Measurements from ENCODE around the gene AKR7A3. TPM values are rescaled to one million over a fixed set of nuclear protein-coding genes. Genes with fewer than 3 reads are reported as not detected.

Gene AKR7A3
- polyA plus RNA-seq, 1 of the 3 experiments (the other 2 are of a cell fraction) = 0.38 TPM

GRCh38 chr1:19327736-19328135, 39.2 kb upstream of the AKR7A3 start:
- 100% methylated on average over 4 of the region's 9 CpGs for WGBS (ENCODE audit: low lambda C conversion rate)
- no peaks in the 10 kb centered on the region for H3K9me3 ChIP-seq
- H3K36me3 ChIP-seq (replicated peaks in 1 of 2; ENCODE audit: control insufficient read depth in 1 of 2, insufficient read depth in 2 of 2, low read length in 1 of 2) = peaks cover 0 to 10% of the 10 kb centered on the region in 2 experiments
- no peak for DNase-seq
- no peak overlapping the region for H2AFZ ChIP-seq (ENCODE audit: low read depth)
- ChIA-PET CTCF (interaction anchor here (1.2 to 2.0 kb wide), 2 partner anchors 13 to 17 kb away, joined by 3 to 7 read pairs; no protein-coding TSS in a partner anchor), POLR2A (interaction anchor here (1.6 kb wide), 1 partner anchor 16 kb away, joined by 4 read pairs; the partner anchor contains the start of genes AKR7A2 and SLC66A1)
- no peaks in the 10 kb centered on the region for H3K9me2 ChIP-seq
- H3F3A ChIP-seq (replicated peaks; ENCODE audit: insufficient read depth) = no peaks in the 10 kb centered on the region
- H3K4me3 ChIP-seq (ENCODE audit: low read depth in 2 of 2, low read length in 1 of 2) = no peak overlapping the region
- no peaks in the 10 kb centered on the region for H3K79me2 ChIP-seq (ENCODE audit: insufficient read depth)
- no peak overlapping the region for H3K4me2 ChIP-seq
- peaks cover 0 to 4% of the 10 kb centered on the region in 2 experiments; a peak in 1 of 4 replicates for H3K4me1 ChIP-seq (ENCODE audit: control insufficient read depth in 1 of 2, insufficient read depth in 2 of 2, low read depth in 1 of 2, low read length in 1 of 2)
- H4K20me1 ChIP-seq (ENCODE audit: insufficient read depth) = no peaks in the 10 kb centered on the region
- no peak overlapping the region for H3K27ac ChIP-seq (ENCODE audit: low read depth in 2 of 2, low read length in 1 of 2)
- H3K9ac ChIP-seq = no peak overlapping the region
- no peaks in the 10 kb centered on the region for H3K27me3 ChIP-seq (ENCODE audit: insufficient read depth)
- no peak for TF ChIP-seq CHD2 (IDR thresholded peaks at IDR 0.05; ENCODE audit: low read length, partially characterized antibody)
- no peak for TF ChIP-seq ELF1 (IDR thresholded peaks at IDR 0.05)
- TF ChIP-seq TAF1 (IDR thresholded peaks at IDR 0.05; ENCODE audit: borderline replicate concordance, low read depth, low read length) = no peak
- TF ChIP-seq CTCF (IDR thresholded peaks at IDR 0.05) = no peak
- no peak for TF ChIP-seq FOXJ3 (CRISPR knock-in tag; IDR thresholded peaks at IDR 0.05)
- no peak for TF ChIP-seq SIN3A (IDR thresholded peaks at IDR 0.05; ENCODE audit: borderline replicate concordance, low read depth, low read length)

GRCh38 chr1:19327301-19327700, 38.7 kb upstream of the AKR7A3 start:
- no peaks in the 10 kb centered on the region for H3K27me3 ChIP-seq (ENCODE audit: insufficient read depth)
- no peaks in the 10 kb centered on the region for H3K9me3 ChIP-seq
- WGBS (ENCODE audit: low lambda C conversion rate) = 82% methylated on average over 9 of the region's 16 CpGs
- H3F3A ChIP-seq (replicated peaks; ENCODE audit: insufficient read depth) = no peaks in the 10 kb centered on the region
- no peak overlapping the region for H3K4me3 ChIP-seq (ENCODE audit: low read depth in 2 of 2, low read length in 1 of 2)
- H3K4me2 ChIP-seq = no peak overlapping the region
- CTCF ChIA-PET = interaction anchor here (2.0 kb wide), 1 partner anchor 14 kb away, joined by 7 read pairs; no protein-coding TSS in a partner anchor
- H4K20me1 ChIP-seq (ENCODE audit: insufficient read depth) = no peaks in the 10 kb centered on the region
- H2AFZ ChIP-seq (ENCODE audit: low read depth) = no peak overlapping the region
- TF ChIP-seq ZBTB33 (IDR thresholded peaks at IDR 0.05; ENCODE audit: borderline replicate concordance, low read depth) (no peak), MEF2A (IDR thresholded peaks at IDR 0.05; ENCODE audit: borderline replicate concordance, low read depth) (no peak)
- H3K9ac ChIP-seq = no peak overlapping the region
- POLR2A ChIA-PET = interaction anchor here (1.6 kb wide), 1 partner anchor 15 kb away, joined by 4 read pairs; the partner anchor contains the start of genes AKR7A2 and SLC66A1
- peaks cover 0 to 10% of the 10 kb centered on the region in 2 experiments for H3K36me3 ChIP-seq (replicated peaks in 1 of 2; ENCODE audit: control insufficient read depth in 1 of 2, insufficient read depth in 2 of 2, low read length in 1 of 2)
- H3K9me2 ChIP-seq = no peaks in the 10 kb centered on the region
- H3K79me2 ChIP-seq (ENCODE audit: insufficient read depth) = no peaks in the 10 kb centered on the region
- H3K4me1 ChIP-seq (ENCODE audit: control insufficient read depth in 1 of 2, insufficient read depth in 2 of 2, low read depth in 1 of 2, low read length in 1 of 2) = peaks cover 0 to 4% of the 10 kb centered on the region in 2 experiments; a peak in 1 of 4 replicates
- H3K27ac ChIP-seq (ENCODE audit: low read depth in 2 of 2, low read length in 1 of 2) = no peak overlapping the region
- no peak for DNase-seq
